GM19099 (cell line): ENCODE measurements around the gene GABRD.

Experiments
- POLR2A ChIP-seq: IDR thresholded peaks from 3 replicates; pipeline ENCODE4 v1.6.1; 2011; ENCODE audit warnings: low read depth; ENCODE audit not compliant: insufficient read length; ENCODE audit errors: extremely low read depth

GABRD gene

DNA sequence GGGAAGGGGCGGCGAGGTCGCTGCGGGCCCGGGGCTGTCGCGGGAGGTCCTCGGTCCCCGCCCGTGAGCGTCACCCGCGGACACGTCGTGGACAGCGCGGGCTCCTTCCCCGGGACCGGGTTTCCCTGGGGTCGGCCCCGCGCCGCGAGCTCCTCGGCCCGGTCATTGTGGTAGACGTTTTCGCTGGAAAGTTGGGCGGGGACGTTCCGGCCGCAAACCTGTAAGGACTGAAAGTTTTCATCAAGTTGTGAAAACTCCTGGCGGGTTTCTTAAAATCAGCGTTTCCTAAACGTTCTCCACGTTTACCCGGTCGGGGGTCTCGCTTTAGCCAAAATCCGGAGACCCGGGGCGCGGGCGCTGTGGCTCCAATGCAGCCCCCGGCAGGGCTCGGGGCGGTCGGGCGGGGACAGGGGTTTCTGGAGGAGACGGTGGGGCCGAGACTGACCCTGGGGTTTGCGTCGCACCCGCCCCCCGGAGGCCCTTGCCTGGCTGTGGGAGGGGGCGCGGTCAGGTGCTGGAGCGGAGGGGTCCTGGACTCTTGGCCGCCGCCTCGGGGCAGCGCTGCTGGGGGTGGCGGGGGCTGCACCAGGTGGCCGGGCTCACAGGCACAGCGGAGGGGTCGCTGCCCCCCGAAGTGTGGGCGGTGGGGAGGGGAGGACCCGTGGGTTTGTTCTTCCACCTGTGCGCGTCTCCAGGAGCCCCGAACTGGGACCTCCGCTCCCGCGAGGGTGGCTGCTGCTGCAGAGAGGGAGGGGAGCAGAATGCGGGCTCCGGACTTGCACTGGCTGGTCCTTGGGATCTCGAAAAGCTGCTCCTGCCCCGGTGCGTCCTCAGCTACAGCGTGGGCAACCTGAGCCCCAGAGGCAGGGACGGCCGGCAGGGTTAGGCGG, 31.9 kb downstream of the GABRD start:
- TF ChIP-seq POLR2A: no peak

- TF ChIP-seq POLR2A: no peak
Measured at GRCh38 chr1:2052054-2052679, 33.0 kb downstream of the GABRD start.

DNA sequence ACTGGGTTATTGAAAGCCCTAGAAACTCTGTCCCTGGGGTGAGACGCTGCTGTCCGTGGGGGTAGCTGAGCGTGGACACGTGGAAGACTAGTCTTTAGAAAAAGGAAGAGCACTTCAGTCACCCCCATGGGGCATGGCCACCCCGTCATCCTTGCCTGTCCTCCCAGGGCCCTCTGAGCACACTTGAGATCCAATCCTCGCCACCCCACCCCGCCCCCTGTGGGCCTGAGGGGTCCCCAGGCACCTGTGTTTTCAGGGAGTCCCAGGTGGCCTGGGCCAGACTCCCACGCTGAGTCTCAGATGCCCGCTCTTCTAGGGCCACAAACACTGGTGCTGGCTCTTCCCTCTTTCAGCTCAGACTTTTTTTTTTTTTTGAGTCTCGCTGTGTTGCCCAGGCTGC, 33.6 kb downstream of the GABRD start:
- no peak for TF ChIP-seq POLR2A

DNA sequence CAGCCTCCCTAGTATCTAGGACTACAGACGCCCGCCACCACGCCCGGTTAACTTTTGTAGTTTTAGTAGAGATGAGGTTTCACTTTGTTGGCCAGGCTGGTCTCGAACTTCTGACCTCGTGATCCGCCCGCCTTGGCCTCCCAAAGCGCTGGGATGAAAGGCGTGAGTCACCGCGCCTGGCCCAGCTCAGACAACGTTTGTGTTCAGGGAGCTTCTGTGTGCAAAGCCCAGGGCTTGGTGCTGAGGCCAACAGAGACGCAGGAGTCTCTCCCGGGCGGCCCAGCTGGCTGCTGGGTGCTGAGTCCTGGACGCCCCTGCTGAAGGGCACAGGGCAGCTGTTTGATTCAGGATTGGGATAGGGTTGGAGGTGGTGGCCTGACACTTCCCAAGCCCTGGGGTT, 34.1 kb downstream of the GABRD start:
- TF ChIP-seq POLR2A: no peak

DNA sequence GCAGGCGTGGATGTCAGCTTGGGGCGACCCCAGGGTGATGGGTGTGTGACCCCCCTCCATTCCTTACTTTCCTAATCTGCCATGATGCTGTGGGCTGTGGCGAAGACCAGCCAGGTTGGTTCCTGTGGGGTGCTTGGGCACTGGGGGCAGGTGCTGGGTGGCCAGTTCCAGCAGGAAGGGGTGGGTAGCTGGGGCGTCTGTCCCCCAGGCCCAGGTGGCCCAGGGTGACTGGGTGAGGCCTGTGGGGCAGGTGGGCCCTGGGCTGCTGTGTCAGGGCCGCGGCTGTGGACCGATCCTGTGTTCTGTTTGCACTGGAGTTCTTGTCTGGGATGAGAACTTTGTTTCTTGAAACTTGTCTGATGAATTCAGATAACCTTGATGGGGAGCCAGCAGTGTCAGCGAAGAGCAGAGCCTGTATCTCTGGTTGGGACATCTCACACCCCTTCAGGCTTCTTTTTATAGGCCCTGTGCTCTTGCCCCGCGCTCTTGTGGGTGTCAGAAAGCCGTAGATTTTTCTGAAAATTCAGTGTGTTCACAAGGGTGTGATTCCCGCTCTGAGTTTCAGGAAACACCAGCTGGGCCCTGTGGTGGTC, 34.7 kb downstream of the GABRD start:
- TF ChIP-seq POLR2A: no peak

GRCh38 chr1:2054560-2054959, 35.4 kb downstream of the GABRD start:
- no peak for TF ChIP-seq POLR2A

- TF ChIP-seq POLR2A: no peak
Measured at GRCh38 chr1:2055911-2056575, 36.9 kb downstream of the GABRD start.

DNA sequence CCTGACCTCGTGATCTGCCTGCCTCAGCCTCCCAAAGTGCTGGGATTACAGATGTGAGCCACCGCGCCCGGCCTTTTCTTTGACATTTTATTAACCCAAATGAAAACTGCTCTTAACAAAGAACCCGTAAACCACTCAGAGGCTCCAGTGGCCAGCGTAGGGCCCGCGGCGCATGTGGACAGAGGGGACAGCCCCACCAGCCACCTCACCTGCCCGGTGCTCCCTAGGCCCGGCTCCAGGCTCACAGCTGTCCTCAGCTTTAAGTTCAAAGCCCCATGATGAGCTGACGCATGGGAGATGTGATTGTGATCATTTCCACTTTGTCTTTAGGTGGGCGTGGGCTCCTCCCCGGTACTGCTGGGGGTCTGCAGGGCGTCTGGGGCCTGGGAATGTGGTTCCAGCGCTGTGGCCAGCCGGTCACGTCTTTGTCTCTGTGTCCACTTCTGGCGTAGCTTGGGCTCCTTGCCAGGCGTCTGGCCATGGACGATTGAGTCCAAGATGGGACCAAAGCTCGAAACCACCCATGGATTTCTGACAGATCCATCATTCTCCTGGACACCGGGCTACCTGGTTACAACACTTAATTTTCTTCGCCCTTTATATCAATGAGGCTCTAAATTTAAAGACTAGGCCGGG, 37.9 kb downstream of the GABRD start:
- no peak for TF ChIP-seq POLR2A

GRCh38 chr1:2059290-2059953, 40.3 kb downstream of the GABRD start:
- no peak for TF ChIP-seq POLR2A

DNA sequence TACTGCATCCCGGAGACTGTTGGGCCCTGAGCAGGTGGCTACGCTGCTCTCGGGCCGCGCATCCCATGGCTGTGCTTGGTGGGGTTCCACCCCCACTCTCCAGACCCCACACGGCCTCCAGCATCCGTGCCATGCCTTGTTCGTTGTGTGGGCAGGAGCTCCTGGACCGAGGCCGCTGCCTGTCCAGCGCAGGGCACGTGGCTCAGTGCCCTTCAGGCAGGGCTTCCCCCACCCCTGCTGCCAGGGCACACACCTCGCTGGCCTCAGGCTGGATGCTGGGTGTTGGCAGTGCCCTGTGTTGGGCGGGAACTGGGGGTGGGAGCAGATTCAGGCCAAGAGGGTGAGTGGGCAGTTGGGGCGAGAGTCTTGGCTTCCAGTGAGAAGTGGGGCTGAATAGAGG, 40.9 kb downstream of the GABRD start:
- no peak for TF ChIP-seq POLR2A

DNA sequence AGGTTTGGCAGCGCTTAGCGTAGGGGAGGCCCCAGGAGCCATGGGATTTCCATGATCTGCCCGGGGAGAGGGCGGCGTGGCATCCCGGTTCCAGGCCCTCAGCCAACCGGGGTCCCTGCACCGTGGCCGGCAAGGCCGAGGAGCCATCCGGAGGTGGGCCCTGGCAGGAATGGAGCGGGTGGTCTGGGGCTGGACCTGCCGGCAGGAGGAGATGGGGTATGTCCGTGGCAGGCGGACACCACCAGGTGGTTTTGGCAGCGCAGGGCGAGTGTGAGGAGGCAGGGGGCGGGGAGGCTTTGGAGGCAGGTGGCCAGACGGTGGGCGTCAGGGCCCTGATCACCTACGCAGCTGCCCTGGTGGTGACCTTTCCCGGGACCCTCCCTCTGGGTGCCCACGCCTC, 41.4 kb downstream of the GABRD start:
- no peak for TF ChIP-seq POLR2A

DNA sequence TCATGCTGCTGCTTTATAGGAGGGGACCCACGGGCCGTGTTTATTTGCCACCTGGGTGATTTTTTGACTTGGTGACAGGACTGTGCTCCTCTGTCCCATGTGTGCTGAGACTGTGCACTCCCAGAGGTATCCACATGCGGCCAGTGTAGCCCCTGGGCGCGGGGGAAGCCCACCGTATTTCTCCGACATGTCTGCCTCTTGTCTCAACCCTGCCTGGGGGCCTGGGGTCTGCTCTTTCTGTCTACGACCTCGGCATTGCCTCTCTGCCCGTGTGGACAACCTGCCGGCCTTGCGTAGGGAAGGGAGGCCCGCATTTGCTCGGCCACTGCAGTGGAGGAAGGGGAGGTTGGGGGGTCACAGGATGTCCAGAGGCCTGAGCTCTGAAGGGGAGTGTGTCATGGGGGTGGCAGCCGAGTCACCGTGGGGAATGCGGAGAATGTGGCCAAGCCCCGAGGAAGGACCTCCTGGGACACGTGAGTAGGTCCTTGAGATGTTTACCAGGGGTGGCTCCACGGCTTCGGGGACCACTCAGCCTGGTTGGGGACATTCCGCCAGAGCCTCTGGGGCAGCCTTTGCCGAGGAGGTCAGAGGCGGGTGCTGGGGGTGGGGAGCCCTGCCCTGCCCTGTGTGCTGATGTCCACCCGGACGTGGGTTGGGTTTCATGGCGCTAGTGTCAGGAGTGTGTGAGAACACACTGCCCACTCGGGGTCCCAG, 42.1 kb downstream of the GABRD start:
- no peak for TF ChIP-seq POLR2A

DNA sequence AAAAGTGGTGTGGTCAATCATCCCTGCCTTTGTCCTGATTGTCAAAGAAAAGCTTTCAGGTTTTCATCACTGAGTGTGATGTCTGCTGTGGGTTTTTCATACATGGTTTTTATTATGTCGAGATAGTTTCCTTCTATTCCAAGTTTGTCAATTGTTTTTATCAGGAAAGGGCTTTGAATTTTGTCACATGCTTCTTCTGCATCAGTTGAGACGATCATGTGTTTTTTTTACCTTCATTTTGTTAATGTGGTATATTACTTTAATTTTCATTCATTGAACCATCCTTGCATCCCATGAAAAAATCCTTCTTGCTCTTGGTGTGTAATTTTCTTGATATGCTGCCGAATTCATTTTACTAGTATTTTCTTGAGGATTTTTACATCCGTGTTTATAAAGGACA, 46.6 kb downstream of the GABRD start:
- TF ChIP-seq POLR2A: no peak

DNA sequence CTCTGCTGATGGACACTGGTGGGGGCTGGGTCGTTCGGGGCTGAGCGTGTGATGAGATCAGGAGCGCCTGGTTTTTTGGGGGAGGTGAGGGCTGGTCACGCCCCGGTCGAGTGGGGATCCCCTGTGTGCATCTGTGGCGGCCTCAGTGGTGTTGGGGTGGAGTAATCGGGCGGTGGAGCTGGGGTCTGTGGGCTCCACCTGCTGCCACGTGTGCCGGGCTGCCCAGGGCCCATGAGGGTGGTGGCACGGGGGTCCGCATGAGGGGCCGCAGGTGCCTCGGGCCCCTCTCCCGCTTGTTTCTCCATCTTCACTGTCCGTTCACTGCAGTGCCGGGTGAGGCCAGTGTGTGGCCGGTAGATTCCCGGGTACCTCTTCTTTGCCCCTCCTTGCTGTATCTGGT, 48.2 kb downstream of the GABRD start:
- no peak for TF ChIP-seq POLR2A
